GM19468 (cell line): ENCODE measurements around the gene CCND1.
"Not testable (repeated sequence)": the region's sequence is repeated elsewhere in the genome, so short reads cannot be mapped to it uniquely, and the experiment has no call there.

ENCODE experiments used
- ATAC-seq: cut with Tn5 transposase; IDR thresholded peaks from one replicate; pipeline ENCODE4 v1.9.1; 2021; ENCODE audit warnings: mild to moderate bottlenecking, moderate library complexity, moderate number of reproducible peaks; ENCODE audit not compliant: unreplicated experiment; ENCODE audit errors: extremely low read depth

Gene CCND1

DNA sequence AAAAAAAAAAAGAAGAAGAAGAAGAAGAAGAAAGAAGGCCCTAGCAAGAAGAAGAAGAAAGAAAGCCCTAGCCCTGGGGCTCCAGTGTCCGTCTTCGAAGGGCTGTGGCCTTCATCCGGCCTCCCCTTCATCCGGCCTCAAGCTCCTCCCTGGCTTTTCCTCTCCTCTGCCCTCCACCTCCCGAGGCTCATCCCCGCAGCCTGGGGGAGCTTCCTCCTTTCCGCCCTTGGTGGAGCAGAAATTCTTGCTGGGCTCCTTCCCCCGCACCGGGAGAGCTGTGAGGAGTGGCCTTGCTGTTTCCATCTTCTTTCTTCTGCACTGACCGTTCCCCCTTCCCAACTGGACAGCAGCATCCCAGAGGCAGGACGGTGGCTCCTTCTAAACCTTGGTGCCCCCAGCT, 43.7 kb downstream of the CCND1 start:
- no peak for ATAC-seq

DNA sequence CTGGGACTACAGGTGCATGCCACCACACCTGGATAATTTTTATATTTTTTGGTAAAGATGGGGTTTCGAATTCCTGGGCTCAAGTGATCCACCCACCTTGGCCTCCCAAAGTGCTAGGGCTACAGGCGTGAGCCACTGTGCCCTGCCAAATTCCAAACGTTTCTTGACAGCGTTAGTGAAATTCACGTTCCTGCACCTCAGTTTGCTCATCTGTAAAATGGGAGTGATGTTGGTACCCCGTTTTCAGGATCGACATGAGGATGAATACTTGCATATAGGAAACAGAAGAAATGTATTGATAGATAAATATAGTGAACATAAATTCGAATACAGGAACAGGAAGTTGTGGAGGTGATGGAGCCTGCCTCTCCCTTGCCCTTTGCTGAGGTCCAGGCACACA, 44.4 kb downstream of the CCND1 start:
- no peak for ATAC-seq

DNA sequence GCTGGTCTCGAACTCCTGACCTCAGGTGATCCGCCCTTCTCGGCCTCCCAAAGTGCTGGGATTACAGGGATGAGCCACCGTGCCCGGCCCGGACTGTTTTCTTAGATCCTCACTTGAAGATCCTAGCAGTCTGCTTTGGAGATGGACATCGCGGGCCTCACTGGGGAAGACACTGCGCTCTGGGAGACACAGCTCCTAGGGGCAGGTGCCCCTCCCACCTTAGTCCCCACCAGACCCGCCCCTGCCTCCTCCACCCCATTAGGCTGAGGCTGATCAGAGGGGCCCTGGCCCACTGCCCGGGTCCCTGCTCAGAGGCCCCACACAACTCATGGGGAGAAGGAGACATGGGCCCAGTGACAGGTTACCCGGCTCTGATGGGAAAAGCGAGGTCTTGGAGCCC, 45.5 kb downstream of the CCND1 start:
- ATAC-seq = no peak

DNA sequence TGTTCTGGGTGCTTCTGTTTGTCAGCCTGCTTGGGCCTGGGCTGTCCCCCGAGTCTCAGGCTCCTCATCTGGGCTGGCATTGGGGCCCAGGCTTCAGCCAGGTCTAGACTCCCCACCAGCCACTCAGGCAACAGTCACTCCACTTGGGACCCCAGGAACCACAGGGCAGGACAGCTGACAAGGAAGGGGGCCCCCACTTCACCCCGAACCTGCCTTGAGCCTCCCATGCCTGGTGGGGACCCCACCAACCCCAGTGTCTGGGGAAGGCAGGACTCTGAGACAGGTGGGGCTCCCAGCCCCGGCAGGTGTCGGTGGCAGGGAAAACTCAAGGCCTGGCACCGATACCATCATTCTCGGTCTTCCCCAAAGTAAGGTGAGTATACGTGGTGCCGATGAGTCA, 45.9 kb downstream of the CCND1 start:
- ATAC-seq = no peak

DNA sequence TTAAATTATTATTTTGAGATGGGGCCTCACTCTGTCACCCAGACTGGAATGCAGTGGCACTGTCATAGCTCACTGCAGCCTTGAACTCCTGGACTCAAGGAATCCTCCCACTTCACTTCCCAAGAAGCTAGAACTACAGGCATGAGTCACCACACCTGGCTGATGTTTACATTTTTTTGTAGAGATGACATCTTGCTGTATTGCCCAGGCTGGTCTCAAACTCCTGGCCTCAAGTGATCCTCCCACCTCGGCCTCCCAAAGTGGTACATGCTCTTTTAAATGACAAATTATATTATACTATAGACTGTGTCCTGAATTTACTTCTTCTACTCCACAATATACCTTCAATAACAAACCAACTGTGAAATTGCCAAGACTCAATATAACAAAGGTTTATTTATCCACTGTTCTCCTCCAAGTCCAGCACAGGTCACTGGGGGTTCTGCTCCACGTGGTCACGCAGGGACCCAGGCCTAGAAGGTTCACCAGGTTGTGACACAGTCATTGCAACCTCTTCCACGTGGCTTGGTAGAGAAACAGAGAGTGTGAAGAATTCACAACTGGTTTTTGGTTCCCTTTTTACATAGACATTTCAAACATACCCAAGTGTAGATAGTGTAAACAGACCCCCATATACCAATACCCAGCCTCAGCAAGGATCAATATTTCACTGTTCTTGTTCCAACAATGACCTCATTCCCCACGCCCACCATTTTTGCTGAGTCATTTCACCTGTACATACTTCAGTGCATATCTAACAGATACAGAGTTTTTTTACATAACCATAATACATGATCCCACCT, 47.2 kb downstream of the CCND1 start:
- ATAC-seq = not testable (repeated sequence)

DNA sequence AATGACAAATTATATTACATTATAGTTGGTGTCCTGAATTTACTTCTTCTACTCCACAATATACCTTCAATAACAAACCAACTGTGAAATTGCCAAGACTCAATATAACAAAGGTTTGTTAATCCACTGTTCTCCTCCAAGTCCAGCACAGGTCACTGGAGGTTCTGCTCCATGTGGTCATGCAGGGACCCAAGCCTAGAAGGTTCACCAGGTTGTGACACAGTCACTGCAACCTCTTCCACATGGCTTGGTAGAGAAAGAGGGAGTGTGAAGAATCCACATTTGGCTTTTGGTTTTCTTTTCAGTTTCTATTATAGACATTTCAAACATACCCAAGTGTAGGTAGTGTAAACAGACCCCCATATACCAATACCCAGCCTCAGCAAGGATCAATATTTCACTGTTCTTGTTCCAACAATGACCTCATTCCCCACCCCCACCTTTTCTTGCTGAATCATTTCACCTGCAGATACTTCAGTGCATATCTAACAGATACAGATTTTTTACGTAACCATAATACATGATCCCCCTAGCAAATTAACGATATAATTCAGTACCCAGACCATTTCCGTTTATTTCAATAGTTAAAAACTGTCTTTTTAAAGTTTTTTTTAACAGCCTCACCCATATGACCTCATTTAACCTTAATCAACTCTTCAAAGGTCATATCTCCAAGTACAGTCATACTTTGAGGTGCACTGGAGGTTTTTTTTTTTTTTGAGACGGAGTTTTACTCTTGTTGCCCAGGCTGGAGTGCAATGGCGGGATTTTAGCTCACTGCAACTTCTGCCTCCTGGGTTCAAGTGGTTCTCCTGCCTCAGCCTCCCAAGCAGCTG, 48.7 kb downstream of the CCND1 start:
- ATAC-seq = no peak

DNA sequence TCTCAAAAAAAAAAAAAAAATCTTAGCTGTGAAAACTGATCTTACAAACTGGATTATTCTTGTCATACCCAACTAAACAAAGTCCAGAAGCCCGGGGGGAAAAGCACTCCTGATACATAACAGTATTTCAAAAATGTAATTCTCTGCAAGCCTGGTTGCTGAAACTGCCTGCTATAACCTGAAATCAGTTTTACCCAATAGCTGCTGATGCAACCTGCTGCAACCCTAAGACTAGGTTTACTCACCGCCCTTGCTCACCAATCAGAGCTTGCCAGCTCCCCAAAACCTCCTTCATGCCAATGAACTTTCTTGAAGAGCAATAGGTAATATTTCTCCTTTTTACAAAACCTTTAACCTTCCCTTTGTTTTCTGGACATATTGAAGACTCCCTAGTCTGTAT, 50.5 kb downstream of the CCND1 start:
- ATAC-seq = no peak

DNA sequence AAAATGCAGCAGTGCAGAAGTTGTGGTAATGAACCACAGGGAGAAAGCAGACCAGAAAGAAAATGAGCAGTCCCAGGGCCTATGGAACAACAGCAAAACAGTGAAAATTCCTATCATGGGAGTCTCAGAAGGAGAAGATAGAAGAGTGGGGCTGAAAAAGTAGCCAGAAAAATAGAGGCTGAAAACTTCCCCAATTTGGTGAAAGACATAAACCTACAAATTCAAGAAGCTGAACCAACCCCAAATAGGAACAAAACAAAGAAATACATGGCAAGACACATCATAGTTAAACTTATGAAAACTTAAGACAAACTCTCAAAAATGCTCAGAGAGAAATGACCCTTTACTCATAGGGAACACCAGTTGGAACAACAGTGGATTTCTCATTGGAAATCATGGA, 51.5 kb downstream of the CCND1 start:
- no peak for ATAC-seq

DNA sequence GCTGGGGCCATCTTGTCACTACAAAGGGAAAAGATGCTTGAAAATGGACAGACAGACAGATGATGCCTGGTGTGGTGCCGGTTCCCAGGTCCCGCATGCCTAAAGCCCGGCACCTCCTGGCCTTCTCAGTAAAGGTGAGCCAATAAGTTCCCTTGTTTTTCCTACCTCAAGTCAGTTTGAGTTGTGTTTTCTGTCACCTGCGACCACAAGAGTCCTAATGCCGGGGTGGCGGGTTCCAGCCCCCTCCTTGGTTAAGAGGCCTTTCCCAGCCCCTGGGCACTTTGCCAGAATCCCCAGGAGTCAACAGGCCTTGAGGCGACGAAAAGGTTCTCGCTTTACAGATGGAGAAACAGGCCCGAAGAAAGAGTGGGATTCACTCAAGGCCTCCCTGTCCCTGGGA, 53.8 kb downstream of the CCND1 start:
- ATAC-seq = no peak

DNA sequence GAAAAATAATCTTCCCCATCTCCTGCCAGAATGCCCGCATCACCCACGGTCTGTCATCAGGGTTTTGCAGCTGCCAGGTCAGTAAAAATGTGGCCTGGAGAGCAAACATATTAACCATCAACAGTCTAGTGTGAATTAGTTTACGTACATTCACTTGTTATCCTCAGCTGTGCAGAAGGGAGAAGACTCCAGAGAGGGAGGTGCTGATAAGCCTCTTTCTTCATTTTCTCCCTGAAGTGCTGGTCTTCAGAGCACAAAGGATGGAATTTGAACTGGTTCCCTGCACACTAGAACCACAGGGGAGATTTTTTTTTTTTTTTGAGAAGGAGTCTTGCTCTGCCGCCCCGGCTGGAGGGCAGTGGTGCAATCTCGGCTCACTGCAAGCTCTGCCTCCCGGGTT, 54.6 kb downstream of the CCND1 start:
- no peak for ATAC-seq

DNA sequence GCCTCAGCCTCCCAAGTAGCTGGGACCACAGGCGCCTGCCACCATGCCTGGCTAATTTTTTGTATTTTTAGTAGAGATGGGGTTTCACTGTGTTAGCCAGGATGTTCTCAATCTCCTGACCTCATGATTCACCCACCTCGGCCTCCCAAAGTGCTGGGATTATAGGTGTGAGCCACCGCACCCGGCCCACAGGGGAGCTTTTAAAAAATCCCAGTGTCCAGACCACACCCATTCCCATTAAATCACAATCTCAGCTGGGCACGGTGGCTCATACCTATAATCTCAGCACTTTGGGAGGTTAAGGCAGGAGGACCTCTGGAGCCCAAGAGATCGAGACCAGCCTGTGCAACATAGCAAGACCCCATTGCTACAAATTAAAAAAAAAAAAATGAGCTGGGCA, 55.0 kb downstream of the CCND1 start:
- not testable (repeated sequence) for ATAC-seq

DNA sequence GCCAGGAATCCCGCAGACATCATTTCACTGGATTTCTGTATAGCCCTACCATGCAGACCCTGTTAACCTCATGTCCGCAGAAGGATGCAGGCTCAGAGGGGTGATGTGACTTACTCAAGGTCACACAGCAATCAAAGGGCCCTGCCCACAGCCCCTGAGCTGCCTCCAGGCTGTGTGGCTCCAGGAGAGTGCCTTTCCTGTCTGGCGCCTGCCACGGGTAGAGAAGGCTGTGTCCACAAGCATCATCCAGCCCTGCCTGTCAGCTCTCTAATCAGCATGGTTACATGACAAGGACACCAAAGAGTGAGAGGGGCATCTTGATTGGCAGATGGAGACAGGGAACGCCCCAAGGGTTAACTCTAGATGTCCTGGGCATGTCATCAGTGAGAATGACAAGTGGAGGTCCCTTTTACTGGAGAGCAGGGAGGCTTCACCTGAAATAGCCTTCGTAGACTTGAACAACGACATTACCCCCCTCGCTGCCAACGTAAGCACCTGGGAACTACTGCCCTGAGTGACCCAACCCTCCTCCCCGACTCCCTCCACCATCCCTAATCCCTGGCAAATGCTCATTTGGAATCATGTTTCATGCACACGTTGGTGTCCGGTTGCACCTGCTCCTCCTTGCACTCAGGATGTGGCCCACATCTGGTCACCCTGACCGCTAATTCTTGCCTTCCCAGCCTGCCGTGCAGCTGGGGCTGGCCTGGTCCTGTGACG, 56.0 kb downstream of the CCND1 start:
- no peak for ATAC-seq

DNA sequence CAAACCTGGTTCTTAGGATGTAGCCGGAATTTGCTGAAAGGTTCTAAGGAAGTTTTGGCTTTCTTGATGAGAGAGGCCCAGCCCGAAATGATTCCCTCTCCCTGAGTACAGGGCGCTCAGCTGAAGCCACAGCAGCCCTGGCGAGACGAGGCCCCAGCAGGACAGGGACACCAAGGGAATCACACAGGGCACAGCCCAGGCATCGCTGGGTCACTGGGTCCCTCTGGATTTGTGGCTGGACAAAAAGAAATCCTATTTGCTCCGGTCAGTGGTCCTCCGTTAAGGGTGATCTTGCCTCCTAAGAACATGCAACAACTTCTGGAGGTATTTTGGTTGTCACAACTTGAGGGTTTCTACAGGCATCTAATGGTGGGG, 56.5 kb downstream of the CCND1 start:
- no peak for ATAC-seq

DNA sequence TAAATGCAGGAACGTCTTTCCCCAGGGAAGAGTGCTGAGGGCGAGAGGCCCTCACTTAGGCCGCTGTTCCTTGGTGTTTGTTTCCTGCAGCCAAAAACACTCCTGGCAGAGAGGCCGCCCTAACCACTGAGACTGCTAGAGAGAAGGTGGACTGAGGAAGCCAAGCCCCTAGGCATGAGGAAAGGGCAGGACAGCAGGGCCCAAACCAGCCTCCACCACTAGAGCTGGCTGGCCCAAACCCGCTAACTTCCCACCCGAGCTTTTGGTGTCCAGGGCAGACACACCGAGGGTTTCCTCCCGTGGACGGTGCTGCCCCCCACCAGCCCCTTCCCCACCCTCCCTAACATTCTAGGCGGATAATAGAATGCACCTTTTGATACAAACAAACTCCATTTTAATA, 56.9 kb downstream of the CCND1 start:
- no peak for ATAC-seq

DNA sequence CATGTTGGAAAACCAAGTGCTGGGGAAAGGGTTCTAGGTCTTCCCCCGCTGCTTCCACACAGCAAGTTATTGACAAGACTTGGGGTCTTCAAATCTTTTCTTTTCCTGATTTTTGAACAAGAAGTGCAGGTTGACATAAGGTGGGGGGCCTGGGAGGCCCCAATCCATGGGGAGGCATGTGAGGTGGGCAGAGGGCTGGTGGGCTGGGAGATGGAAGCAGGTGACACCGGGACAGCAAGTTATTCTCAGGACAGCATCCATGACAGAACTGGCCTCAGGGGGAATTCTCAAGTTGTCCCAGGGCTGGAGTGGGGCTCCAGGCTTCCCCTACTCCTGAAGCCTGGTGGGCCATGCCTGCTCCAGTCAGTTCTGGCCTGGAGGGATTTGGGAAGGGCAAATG, 57.4 kb downstream of the CCND1 start:
- no peak for ATAC-seq

DNA sequence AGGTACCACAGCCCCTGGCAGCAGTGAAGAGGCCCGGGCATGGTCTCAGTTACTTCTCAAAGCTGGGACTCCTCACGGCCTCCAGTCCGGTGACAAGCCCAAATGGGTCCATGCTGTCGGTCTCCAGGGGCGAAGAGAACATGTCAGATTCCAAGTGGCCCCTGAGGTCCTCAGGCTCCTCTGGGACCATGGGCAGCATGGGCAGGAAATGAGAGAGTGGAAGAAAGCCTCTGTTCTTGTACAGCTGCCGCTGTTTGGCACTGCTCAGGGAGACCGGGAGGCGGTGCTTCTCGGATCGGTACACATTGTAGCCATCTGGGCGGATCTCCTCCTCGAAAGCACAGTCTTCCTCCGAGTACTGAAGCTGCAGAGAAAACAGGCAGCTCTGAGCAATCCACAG, 58.3 kb downstream of the CCND1 start:
- no peak for ATAC-seq

DNA sequence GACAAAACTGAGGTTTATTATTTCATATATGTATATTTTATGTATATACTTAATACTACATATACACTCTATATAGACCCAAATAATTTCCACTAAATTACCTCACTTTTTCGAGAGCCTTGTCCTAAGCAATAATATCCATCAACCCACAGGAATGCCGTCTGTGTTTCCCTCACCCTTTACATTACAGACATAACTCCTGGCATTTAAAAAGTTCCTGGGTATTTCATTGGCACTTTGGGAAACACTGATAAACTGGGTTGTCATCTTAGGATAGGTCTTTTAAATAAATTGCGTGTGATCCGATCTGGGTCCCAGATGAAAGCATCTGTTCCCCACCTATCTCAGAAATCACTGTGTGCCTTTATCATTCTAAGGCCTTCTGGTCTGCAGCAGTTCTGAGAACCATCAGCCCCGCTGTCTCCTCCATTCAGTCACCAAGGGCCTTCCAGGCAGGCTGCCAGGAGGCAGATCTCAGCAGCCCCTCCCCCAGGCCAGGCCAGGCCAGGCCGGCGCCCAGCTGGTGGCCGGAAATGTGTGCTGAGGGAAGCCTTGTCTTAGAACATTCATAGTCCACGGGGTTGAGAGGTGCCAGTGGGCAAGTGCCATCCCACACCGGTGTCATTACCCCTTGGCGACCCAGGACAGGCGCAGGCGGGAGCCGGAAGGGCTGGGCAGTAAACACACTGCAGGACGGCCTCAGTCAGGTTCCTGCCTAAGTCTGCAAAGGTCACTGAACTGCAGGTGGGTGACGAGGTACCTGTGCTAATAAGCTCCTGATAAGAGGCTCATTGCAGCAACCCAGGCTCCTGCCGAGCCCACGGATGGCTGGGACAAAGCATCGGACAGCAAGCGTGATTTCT, 59.6 kb downstream of the CCND1 start:
- ATAC-seq = no peak

DNA sequence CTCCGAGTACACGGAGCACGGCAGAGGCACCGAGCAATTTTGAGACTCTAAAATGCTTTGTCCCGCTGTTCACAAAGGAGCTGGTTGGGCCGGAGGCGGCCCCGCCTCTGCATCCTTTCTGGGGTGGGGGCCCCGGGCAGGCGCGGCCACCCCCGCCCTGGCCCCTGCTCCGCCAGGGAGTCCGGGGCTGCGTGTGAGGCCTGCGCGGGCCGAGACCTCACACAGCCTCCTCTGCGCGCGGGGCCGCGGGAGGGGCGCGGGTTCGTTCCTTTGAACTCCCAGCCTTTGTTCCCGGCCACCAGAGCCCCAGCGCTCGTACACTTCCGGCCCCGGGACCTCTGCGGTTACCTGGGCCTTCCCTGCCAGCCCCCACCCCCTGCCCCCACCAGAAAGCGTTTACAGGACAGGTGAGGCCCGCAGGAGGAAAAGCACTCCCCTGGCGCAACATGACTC, 61.3 kb downstream of the CCND1 start:
- ATAC-seq = no peak

DNA sequence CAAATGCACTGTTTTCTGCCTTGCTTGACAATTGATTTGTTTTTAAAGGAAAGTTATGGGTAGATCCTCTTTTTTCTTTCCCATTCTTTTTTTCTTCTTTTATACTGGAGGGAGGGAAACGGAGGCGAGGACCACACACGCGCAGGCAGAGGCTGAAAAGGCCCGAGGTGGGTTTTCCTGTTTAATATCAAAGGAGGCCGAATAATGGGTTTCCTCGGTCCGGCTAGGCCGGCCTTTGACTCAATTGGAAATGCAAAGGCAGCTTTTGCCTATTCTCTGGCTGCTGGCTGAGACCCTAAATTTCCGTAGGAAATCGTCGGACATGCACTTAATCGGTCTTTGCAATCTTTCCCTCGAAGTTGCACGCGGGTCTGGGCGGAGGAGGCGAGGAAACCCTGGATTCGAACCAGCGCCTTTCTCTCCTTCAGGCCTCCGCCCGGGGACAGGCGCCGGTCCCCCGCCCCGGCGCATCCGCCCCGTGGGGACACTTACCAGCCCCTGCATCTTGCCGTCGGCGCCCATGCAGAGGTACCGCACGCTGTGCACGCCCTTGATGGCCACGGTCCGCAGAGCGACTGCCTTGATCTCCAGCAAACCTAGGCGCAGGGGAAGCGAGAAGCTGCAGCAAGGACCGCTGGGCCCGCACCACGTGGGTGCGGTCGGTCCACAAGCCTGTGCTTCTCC, 62.0 kb downstream of the CCND1 start:
- no peak for ATAC-seq

DNA sequence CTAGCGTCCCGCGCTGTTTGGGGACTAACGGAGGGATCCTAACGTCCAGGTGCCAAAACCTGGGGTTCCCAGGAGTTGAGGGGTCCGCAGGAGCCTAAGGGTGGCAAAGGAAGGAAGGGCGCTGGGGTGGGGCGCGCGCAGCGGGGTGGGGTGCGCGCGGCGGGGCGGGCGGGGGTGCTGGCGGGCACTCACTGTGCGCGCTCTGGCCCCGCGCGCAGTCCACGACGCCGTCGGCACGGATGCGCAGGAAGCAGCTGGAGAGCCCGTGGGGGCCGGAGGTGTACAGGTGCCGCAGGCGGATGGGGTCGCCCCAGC, 62.5 kb downstream of the CCND1 start:
- no peak for ATAC-seq
